SK-MEL-5 (cell line): ENCODE data around the gene RASEF. TPM values are rescaled to one million over a fixed set of nuclear protein-coding genes. Genes with fewer than 3 reads are reported as not detected.

Experiments used
- DNase-seq: peaks from one replicate; pipeline ENCODE4 v3.0.0-alpha.2; 2016; ENCODE audit warnings: low read depth, low spot score
- in situ Hi-C: cut with HindIII; loops from 2 replicates; pipeline ENCODE4 v1.10.0; 2016; ENCODE audit warnings: low sequenced_read_pairs, high pct_unique_total_duplicates, low pct_unique_long_range_greater_than_20kb
- total RNA-seq: library from RNA; depleted of rRNA; stranded (reverse); fragments of >200 nt; shearing (Covaris generic); gene quantifications from 2 replicates; pipeline ENCODE4 v1.2.3, GENCODE V29; 2014

The RASEF gene
- total RNA-seq, 1 experiment from 2014 or later, result 1.9 TPM

GRCh38 chr9:83027153-83027891, 35.6 kb downstream of the RASEF start:
- in situ Hi-C loops, result no loop called here

GRCh38 chr9:83024506-83025125, 38.3 kb downstream of the RASEF start:
- peak; percentile 56 for DNase-seq
- in situ Hi-C loops, result no loop called here

More at GRCh38 chr9:83027153-83027891, 35.6 kb downstream of the RASEF start:
- peak; percentile 79 for DNase-seq

DNA sequence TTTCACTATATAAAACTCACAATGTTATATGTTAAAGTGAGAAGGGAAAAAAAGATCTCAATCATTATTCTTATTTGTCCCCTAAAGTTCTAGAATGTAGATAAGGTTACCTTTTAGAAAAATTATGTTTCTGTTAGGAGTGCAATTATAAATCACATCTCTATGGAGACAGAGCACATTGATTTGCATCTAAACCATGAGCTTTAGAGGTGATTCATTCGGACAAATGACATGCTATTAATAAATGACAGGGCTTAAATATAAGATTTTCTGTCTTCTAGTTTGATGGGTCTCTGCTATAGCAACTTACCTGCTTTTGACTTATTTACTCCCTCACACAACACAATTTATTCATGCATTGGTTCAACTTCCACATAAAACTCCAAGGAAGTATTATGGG, 39.8 kb downstream of the RASEF start:
- in situ Hi-C loops, result no loop called here
- DNase-seq, result no peak

DNA sequence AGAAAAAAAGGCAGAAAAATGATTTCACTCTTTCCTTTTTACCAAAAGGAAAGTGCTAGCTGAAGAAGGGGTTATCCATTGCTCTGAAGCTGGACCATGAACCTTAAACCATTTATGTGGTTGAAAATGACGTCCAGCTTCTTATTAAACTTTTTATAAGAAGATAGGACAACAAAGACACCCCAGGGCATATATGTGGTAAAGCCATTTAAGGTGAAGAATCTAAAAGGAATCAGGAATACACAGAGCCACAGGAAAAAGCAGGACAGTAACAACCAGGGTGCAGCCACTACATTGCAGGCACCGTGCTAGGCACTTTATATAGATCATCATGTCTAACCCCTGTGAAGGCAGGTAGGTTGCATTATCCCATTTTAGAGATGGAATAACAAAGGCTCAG, 42.1 kb downstream of the RASEF start:
- in situ Hi-C loops, result no loop called here
- DNase-seq, result no peak

DNA sequence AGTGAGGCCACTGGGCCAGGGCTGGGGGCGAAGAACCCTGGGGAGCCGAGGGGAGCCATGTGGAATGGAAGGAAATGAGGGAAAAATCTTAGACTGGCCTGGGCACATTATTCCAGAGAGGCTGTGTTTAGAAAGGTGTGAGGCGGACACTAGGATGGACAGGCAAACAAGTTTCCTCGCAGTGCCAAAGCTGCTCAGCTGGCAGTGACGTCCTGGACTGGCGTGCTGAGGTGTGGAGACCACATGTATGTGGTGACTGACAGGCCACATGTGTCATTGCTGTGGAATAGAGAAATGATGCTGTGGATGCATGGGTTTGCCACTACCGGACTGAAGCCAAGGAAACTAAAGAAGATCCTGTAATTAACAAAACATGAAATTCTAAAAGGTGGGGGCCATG, 42.6 kb downstream of the RASEF start:
- DNase-seq, result no peak
- in situ Hi-C loops, result no loop called here

GRCh38 chr9:83019246-83019645, 43.7 kb downstream of the RASEF start:
- in situ Hi-C loops, result no loop called here
- DNase-seq, result no peak

DNA sequence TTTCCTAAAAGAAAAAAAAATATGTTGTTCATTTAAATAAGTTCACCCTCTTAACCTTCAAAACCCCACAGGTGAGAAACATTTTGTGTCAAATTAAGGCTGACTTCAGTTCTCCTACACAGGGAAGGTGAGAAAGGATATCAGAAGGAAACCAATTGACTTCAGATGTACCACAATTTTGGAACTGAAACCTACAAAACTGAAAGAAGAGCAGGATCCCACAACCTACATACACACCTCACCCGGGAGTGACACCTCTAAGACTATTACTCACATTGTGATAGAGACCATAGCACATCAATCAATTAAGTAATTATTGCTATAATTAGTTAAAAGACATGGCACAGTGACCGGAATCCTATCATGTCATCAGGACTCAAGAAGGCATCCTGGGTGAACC, 47.0 kb downstream of the RASEF start:
- in situ Hi-C loops, result no loop called here
- DNase-seq, result no peak

- no peak for DNase-seq
Observed at GRCh38 chr9:83013867-83014605, 48.9 kb downstream of the RASEF start.

DNA sequence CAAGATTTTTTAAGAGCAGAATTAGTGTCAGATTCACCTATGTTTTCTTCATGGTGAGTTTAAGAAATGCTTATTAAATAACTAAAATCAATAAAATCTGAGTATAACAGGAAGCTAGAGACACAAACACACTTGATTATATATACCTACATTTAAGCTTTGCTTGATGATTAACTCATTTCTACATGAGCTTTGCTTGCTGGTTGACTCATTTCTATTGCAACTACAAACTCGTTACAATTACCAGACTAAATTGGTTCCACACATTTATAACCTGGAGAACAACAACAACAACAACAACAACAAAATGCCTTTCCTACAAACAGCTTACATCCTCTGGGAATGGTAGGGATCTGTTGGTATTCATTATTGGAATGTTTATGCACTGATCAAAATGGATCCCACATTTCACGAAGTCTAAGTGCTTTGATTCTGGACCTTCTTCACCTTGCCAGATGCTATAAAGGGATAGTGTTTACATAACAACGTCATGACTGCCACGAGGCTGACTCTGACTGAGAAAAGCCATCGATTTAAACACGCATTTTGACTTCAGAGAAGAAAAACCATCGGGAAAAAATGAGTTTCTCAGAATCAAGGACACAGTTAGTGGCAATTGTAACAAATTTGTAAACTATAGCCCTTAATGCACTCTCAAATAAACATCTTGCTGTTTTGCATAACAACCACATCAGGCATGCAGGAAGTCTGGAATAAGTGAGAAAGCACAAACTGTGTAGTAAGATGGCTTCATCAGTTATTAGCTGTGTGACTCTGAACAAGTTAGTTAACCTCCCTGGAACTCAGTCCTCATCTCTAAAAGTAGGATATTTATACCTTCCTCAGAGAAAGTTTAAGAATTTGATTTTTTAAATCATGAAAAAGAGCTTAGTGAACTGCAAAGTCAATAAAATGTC, 49.8 kb downstream of the RASEF start:
- in situ Hi-C loops, result no loop called here
- peak; percentile 32 for DNase-seq

More at GRCh38 chr9:83013867-83014605, 48.9 kb downstream of the RASEF start:
- in situ Hi-C loops, result no loop called here

DNA sequence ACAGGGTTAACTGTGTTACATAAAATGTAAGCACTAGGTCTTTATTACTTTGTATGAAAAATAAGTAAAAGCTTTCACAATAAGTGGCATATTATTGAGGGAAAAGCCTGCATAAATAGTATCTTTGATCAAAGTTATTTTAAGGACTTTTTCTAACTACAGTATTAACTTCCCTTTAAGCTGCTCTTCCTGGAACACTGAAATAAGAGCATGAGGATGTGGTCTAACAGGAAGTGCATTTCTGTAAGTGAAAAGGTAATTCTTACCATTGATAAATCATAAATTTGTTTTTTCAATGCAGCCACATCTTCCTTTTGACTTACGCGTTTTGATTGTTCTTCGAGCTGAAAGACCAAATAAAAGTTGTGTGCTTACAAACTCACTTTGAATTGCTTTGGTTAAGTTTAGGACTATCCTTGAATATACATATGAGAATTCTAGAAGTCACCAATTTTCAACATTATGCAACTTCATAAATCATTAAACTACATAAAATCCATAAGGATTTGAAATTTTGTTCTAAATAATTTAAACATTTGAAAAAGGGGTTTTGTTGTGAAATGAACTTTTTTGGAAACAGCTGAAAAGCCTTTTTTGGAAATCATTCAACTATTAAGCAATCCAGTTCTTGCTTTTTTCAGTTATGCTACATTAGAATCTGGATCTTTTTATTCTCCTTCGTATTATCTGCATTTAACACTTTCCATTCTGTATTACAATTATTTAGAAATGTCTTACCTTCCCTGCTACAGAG, 50.6 kb downstream of the RASEF start:
- in situ Hi-C loops, result no loop called here
- no peak for DNase-seq

DNA sequence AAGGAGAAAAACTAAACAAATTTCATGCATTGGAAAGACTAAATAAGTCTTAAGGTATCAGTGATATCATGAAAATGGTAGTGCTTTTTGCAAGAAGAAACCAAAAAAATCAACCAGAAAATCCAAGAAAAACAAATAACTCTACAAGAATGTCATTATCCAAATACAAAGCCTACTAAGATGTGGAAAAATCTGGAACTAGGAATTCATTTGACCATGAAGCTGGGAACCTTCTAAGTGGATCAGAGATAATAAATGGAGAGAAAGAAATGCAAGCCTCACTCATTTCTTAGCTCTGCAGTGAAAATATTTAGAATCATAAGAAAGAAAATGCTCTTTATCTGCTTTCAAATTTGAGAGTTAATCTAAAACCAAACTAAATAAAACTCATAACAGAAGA, 51.3 kb downstream of the RASEF start:
- DNase-seq, result no peak
- in situ Hi-C loops, result no loop called here

- DNase-seq, result no peak
- in situ Hi-C loops, result no loop called here
Observed at GRCh38 chr9:83007521-83008300, 55.2 kb downstream of the RASEF start.

DNA sequence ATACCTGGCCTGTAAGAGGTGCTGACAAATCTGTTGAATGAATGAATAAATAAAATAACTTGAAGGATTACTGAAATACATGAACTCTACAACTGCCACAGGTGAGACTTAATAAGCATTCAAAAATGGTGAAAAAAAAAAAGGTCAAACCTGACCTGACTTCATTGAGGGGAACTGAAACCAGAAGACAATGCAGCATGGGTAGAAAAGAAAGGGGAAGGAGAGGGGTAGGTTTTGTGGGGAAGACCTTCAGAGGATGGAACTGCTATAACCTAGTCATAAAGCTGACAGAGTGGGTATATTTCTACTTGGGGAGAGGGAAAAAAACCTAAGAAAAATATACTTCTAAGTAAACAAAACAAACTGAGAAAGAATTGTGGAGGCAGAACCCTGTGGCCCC, 56.6 kb downstream of the RASEF start:
- no peak for DNase-seq
- in situ Hi-C loops, result no loop called here

DNA sequence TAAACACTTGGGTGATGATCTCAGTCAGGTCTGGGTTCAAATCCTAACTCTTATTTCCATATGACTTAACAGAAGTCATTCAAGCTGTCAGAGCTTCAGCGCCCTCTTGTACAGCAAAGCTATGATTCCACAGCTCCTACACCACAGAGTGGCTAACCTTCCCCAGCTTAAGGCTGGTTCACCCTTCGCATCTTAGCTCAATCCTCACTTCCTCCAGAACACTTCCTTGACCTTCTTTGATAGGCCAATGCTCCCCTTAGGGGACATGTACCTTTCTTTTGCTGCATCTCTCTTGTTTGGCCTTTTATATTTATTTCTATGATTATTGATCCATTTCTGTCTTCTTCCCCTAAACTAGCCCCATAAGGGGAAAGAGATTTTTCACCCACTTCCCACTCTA, 57.0 kb downstream of the RASEF start:
- in situ Hi-C loops, result no loop called here

DNA sequence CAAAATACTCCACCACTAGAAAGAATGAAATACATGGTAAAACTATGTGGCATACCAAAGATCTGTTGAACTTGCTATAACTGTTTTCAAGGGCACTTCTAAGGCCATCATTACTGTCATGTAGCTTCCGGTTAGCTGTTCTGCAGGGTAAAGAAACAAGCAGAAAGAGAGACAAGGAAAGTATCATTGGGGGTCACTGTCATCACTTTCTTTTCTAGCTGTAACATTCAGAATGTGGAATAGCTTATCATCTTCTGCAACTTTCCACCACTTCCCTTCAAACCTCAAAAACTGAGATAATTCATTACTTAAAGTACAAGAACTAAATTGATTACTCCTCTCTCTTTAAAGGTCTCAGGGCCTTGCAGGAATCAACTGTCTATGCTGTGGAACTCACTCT, 57.6 kb downstream of the RASEF start:
- in situ Hi-C loops, result no loop called here
- DNase-seq, result no peak

More for the DNA sequence above, 57.0 kb downstream of the RASEF start:
- DNase-seq, result no peak

GRCh38 chr9:83002329-83002728, 60.6 kb downstream of the RASEF start:
- DNase-seq, result no peak
- in situ Hi-C loops, result no loop called here
